Measurements from ENCODE around the gene SHB. TPM values are rescaled to one million over a fixed set of nuclear protein-coding genes. Genes with fewer than 3 reads are reported as not detected.

The SHB gene
- total and polyA plus RNA-seq, 2 of the 8 experiments (the other 6 are each of a cell fraction or from before 2014, with no cell fraction given) = 4.1 to 12.6 TPM

DNA sequence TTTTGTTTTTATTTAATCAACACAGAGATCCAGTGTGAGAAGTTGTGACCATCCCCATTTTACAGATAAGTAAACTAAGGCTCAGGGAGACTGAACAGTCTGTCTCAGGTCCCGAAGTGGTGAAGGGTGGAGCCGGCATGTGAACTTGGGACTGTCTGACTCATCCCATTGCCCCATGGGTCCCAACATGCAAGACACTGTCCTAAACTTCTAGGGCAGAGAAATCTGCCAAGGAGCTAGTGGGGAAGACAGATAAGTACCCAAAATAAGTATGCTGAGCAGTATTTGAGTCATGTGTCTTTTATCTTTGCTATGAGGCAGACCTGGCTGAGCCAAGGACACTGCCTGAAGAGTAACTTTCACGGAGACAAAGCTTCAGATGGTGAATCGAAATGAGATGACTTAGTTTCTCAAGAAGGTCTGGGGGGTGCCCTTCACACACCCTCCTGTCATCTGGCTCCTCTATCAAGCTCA is 100.8 kb downstream of the SHB start:
- Histone ChIP-seq H2BK12ac (ENCODE audit: low read depth, low read length) (no peak overlapping the region), H4K8ac (ENCODE audit: extremely low read depth, insufficient read depth, low read length) (no peak overlapping the region), H3K4me3 (ENCODE audit: extremely low read depth in 1 of 4, insufficient read depth in 2 of 4, low read depth in 3 of 4, low read length in 4 of 4) (no peak overlapping the region), H2BK5ac (ENCODE audit: low read depth, low read length) (no peak overlapping the region), H2AFZ (ENCODE audit: low read length) (no peak overlapping the region), H3K79me1 (ENCODE audit: low read depth, low read length) (no peaks in the 10 kb centered on the region), H3K4me1 (replicated peaks in 1 of 4; ENCODE audit: control insufficient read depth in 3 of 4, insufficient read depth in 4 of 4, low read length in 3 of 4) (peaks cover 0 to 3% (median 0%) of the 10 kb centered on the region in 4 experiments; a peak in 2 of 7 replicates), H3K18ac (ENCODE audit: extremely low read depth, low read length) (no peak overlapping the region), H3K14ac (ENCODE audit: insufficient read length) (no peak overlapping the region), H2BK120ac (replicated peaks; ENCODE audit: low read depth, low read length) (no peak overlapping the region), H3K23ac (ENCODE audit: insufficient read length) (no peak overlapping the region), H3K9ac (replicated peaks in 1 of 4; ENCODE audit: extremely low read depth in 1 of 4, low read depth in 3 of 4, low read length in 3 of 4) (no peak overlapping the region), H3K4me2 (ENCODE audit: insufficient read depth in 1 of 2, low read depth in 2 of 2, low read length in 2 of 2) (no peak overlapping the region), H3K27me3 (replicated peaks in 1 of 4; ENCODE audit: control insufficient read depth in 3 of 4, extremely low read depth in 1 of 4, insufficient read depth in 3 of 4, low read length in 3 of 4) (no peaks in the 10 kb centered on the region), H3K56ac (replicated peaks; ENCODE audit: insufficient read length, low read depth, low read length) (no peak overlapping the region), H3K9me3 (ENCODE audit: insufficient read depth in 2 of 2, low read depth in 1 of 2, low read length in 1 of 2) (no peaks in the 10 kb centered on the region), H2AK5ac (ENCODE audit: low read depth, low read length) (no peak overlapping the region), H3K27ac (ENCODE audit: low read depth, low read length) (no peak overlapping the region), H4K91ac (replicated peaks; ENCODE audit: insufficient read length, low read length) (no peak overlapping the region), H4K20me1 (replicated peaks in 1 of 2; ENCODE audit: control insufficient read depth in 1 of 2, insufficient read depth in 2 of 2, low read length in 2 of 2) (peaks cover 0 to 5% of the 10 kb centered on the region in 2 experiments), H2BK15ac (ENCODE audit: low read length) (no peak overlapping the region), H4K5ac (ENCODE audit: insufficient read length, low read depth, low read length) (no peak overlapping the region), H3K79me2 (ENCODE audit: control insufficient read depth in 1 of 2, insufficient read depth in 2 of 2, low read length in 2 of 2) (no peaks in the 10 kb centered on the region), H2BK20ac (ENCODE audit: low read length) (no peak overlapping the region), H3K36me3 (ENCODE audit: control insufficient read depth in 2 of 4, insufficient read depth in 4 of 4, low read length in 3 of 4) (peaks cover 0 to 3% (median 0%) of the 10 kb centered on the region in 4 experiments; a peak in 2 of 8 replicates), H3K23me2 (ENCODE audit: low read depth, low read length) (no peaks in the 10 kb centered on the region), H3K4ac (replicated peaks; ENCODE audit: insufficient read length, low read depth, low read length) (no peak overlapping the region)
- TF ChIP-seq TBP (IDR thresholded peaks at IDR 0.05; ENCODE audit: low read depth, low read length) = no peak
- no peak for TF ChIP-seq CHD2 (IDR thresholded peaks at IDR 0.05; ENCODE audit: low read length)
- TF ChIP-seq, protein P1, sequence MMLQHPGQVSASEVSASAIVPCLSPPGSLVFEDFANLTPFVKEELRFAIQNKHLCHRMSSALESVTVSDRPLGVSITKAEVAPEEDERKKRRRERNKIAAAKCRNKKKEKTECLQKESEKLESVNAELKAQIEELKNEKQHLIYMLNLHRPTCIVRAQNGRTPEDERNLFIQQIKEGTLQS (IDR thresholded peaks at IDR 0.05; ENCODE audit: insufficient read depth, low read depth, low read length) = no peak
- FAIRE-seq (no peak), DNase-seq (ENCODE audit: low read depth in 1 of 2, low spot score in 2 of 2) (no peak)
- CTCF ChIA-PET (ENCODE audit: partially characterized antibody) = interaction anchor here (0.8 to 1.9 kb wide), 10 partner anchors 10 to 292 kb away, joined by 3 to 9 read pairs (median 4); no protein-coding TSS in a partner anchor
- POLR2A ChIA-PET (ENCODE audit: partially characterized antibody) = no interaction called here
- WGBS, 2 experiments (ENCODE audit: extremely low coverage in 1 of 2, insufficient coverage in 1 of 2, insufficient read length in 1 of 2, insufficient replicate concordance in 2 of 2, low coverage in 1 of 2, low lambda C conversion rate in 2 of 2, missing lambda C conversion rate in 1 of 2) = 91% methylated on average over 4 of the region's 4 CpGs; no CpG with 5 or more reads in 1 of the 2 experiments
